ES-I3 (cell line): Measurements from ENCODE around the gene SHROOM2.

ENCODE experiments used
- H3K36me3 ChIP-seq: 2 replicates; pipeline ENCODE4 v1.6.1; 2013; ENCODE audit warnings: mild to moderate bottlenecking, low read length, control low read depth, moderate library complexity; ENCODE audit not compliant: insufficient read depth
- H3K4me1 ChIP-seq: 2 replicates; pipeline ENCODE4 v1.6.1; 2013; ENCODE audit warnings: mild to moderate bottlenecking, control low read depth, low read length; ENCODE audit not compliant: insufficient read depth
- H3K9ac ChIP-seq: 2 replicates; pipeline ENCODE4 v1.6.1; 2013; ENCODE audit warnings: low read depth, mild to moderate bottlenecking, low read length, moderate library complexity
- H3K9me3 ChIP-seq: 2 replicates; pipeline ENCODE4 v1.6.1; 2013; ENCODE audit warnings: mild to moderate bottlenecking, low read length, moderate library complexity; ENCODE audit not compliant: control insufficient read depth, insufficient read depth

Gene SHROOM2

DNA sequence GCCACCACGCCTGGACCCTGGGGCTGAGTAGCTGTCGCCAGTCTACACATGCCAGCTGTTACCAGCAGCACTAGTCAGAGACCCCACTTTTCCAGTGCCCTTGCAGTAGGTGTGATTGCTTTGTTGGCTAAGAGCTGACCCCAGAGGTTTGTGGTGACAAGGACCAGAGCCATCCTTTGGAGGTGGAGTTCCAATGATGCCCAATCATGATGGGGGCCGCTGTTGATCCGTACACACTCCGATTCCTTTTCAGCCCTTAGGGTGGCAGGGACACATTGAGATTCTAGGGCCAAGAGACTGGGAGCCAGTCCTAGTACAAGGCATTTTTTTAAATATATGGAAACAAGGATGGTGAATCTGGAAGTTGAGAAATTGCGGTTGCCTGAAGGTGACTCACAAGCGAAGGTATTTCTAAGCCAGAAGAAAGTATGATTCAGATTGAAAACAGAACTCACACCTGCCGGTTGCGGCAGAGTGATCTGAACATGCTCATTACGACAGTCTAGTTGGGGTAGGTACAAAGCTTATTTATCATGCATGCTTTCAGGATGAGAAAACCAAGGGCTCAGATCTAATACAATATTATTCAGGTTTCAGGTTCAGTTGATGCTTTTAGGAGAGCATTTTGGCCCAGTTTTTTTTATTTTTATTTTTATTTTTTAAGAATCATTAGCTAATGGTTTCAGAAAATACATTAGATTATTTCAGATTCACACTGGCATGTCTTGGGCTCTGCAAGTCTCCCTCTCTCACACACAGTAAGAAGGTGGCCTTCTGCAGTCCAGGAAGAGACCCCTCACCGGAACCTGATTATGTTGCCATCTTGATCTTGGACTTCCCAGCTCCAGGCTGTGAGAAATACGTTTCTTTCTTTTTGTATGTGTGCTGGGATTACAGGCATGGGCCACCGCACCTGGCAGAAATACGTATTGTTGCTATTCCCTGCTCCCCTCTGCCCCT, 43.4 kb downstream of the SHROOM2 start:
- no peak overlapping the region for H3K9ac ChIP-seq
- peaks cover 30% of the 10 kb centered on the region for H3K4me1 ChIP-seq
- H3K9me3 ChIP-seq: no peaks in the 10 kb centered on the region
- H3K36me3 ChIP-seq: no peaks in the 10 kb centered on the region

DNA sequence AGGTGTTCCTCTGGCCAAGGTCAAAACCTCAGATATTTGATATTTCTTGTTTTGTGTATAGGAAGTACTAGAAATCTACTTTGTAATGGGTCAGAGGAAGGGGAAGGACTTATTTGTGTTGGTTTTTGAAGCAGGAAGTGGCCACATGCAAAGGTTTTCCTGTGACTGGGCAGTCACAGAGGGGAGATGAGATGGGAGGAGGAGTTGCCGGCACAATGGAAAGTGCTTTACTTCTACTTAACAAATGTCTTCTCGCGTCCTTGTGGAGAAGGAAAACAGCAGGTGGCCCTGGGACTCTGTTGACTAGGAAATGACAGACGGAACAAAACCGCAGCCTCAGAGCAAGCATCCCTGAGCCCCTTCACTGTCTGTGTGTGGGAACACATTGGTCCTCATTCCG, 46.6 kb downstream of the SHROOM2 start:
- H3K4me1 ChIP-seq: peaks cover 18% of the 10 kb centered on the region; the same call in 1 of the 2 replicates

DNA sequence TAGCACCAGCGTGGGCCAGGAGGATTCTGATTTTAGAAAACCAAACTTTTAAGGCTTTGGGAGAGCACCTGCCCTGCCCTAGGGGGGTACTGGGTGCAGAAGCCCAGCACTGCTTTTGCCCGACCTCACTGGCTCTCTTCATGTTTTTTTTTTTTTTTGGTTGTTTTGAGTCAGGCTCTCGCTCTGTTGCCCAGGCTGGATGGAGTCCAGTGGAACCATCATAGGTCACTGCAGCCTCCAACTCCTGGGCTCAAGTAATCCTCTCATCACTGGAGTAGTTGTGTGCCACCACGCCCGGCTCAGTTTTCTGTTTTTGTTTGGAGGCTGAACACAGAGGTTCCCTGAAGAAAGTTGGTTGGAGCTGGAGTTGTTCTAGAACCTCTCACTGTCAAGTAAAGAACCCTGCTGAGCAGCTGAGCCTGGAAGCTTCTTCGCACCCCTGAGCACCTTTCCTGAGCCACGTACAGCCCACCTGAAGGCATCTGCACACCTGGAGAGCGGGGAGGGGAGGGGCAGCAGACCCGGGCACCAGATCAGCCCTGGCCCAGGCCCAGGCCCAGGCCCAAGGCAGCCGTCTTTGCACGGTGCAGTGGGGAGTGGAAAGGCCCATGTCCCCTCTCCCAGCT, 49.5 kb downstream of the SHROOM2 start:
- no peak overlapping the region for H3K9ac ChIP-seq
- no peaks in the 10 kb centered on the region for H3K36me3 ChIP-seq
- peaks cover 18% of the 10 kb centered on the region; the same call in 1 of the 2 replicates for H3K4me1 ChIP-seq
- H3K9me3 ChIP-seq: no peaks in the 10 kb centered on the region

More for the DNA sequence above, 46.6 kb downstream of the SHROOM2 start:
- no peaks in the 10 kb centered on the region for H3K9me3 ChIP-seq
- no peak overlapping the region for H3K9ac ChIP-seq
- no peaks in the 10 kb centered on the region for H3K36me3 ChIP-seq

DNA sequence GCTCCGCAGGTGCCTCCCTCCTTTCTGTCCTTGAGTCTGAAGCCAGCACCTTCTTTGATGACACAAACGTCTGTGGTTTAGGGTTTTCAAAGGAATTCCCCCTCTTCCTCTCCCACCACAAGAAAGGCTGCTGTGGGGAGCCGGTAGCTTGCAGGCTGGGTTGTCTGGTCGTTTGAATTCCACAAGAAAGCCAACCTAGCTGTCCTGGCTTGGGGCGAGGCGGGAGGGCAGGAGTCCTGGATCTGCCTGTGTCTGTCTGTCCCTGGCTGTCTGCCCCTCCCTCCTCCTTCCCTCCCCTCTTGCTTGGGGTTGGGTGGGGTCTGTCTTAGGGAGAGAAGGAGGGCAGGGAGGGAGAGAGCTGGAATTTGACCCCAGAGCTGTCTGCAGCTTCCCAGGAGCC, 56.3 kb downstream of the SHROOM2 start:
- Histone ChIP-seq H3K4me1 (peaks cover 13% of the 10 kb centered on the region), H3K9me3 (no peaks in the 10 kb centered on the region), H3K36me3 (no peaks in the 10 kb centered on the region), H3K9ac (no peak overlapping the region)

DNA sequence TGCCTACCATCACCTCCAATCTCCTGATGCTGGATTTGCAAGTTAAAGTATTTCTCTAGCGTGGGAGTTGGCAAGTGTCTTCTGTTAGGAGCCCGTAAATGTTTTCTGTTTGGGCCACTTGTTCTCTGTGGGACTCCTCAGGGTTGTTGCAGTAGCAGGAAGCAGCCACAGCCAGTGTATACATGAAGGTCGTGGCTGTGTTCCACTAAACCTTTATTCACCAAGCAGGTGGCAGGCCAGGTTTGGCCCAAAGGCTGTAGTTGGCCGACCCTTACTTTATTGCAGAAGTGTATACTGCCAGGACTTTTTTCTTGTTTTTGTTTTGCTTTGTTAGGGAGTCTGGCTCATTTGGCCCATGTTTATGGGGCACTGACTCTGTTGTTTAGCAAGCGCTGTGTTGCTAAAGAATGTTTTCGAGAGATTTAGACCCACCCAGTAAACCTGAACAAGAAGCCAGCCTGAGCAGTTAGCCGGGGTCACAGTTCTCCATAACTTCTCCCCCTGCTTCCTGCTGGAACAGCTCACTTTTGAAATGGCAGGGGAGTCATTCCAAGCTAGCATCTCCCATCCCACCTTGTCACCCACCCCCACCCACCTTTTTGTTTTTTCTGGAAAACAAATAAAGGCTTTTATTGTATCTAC, 58.8 kb downstream of the SHROOM2 start:
- Histone ChIP-seq H3K9me3 (no peaks in the 10 kb centered on the region), H3K4me1 (peaks cover 13% of the 10 kb centered on the region), H3K9ac (no peak overlapping the region), H3K36me3 (no peaks in the 10 kb centered on the region)

DNA sequence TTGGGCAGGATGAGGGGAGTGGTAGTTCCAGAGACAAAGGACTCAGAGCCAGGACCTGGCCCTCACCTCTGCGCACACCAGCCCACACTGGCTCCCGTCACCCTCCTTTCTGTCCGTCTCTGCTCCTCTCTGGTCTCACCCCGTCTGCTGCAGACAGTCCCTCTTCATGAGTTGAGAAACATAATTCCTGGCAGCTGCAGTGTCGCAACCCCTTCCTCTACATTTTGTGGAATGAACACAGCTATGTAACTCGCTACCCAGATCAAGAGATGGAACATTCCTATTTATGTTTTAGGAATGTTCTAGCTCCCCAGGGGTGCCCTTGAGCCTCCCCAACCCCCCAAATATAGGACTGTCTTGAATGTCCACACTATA, 59.3 kb downstream of the SHROOM2 start:
- no peaks in the 10 kb centered on the region for H3K36me3 ChIP-seq
- peaks cover 13% of the 10 kb centered on the region for H3K4me1 ChIP-seq
- H3K9ac ChIP-seq: no peak overlapping the region
- no peaks in the 10 kb centered on the region for H3K9me3 ChIP-seq

DNA sequence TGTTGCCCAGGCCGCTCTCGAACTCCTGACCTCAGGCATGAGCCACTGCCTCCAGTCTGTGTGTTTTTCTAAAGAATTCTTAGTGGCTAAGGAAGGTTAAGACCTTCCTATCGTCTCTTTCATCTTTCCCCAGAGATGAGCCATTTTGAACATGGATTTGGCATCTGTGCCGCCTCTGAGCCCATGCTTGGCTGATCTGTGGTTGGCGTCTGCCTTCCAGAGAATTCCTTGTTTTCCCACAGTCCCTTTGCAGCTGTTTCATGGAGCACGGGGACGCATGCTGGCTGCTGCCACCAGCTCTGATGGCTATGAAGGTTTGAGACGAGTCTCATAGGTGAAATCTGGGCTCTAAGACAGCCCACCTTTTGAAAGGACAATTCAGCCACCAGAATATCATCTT, 60.4 kb downstream of the SHROOM2 start:
- H3K36me3 ChIP-seq: no peaks in the 10 kb centered on the region
- H3K9me3 ChIP-seq: no peaks in the 10 kb centered on the region
- no peak overlapping the region for H3K9ac ChIP-seq
- peaks cover 13% of the 10 kb centered on the region for H3K4me1 ChIP-seq

DNA sequence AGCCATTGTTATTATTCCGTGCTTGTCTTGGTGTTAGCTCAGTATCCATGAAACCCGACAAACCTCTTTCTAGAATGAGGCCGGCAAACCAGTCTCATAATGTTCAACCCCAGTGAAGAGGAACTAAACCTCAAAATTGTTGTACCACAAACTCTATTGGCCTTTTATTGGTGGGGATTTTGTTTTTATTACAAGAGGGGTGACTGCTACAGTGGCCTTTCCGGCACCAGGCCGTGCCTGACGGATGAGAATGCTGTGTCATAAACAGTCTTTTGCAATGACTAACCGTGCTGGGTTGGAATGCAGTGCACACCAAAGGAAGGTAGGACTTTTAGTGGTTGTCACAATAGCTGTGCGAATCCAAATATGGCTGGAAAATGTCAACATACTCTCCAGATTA, 60.8 kb downstream of the SHROOM2 start:
- no peak overlapping the region for H3K9ac ChIP-seq
- no peaks in the 10 kb centered on the region for H3K36me3 ChIP-seq
- H3K4me1 ChIP-seq: peaks cover 13% of the 10 kb centered on the region
- H3K9me3 ChIP-seq: no peaks in the 10 kb centered on the region

DNA sequence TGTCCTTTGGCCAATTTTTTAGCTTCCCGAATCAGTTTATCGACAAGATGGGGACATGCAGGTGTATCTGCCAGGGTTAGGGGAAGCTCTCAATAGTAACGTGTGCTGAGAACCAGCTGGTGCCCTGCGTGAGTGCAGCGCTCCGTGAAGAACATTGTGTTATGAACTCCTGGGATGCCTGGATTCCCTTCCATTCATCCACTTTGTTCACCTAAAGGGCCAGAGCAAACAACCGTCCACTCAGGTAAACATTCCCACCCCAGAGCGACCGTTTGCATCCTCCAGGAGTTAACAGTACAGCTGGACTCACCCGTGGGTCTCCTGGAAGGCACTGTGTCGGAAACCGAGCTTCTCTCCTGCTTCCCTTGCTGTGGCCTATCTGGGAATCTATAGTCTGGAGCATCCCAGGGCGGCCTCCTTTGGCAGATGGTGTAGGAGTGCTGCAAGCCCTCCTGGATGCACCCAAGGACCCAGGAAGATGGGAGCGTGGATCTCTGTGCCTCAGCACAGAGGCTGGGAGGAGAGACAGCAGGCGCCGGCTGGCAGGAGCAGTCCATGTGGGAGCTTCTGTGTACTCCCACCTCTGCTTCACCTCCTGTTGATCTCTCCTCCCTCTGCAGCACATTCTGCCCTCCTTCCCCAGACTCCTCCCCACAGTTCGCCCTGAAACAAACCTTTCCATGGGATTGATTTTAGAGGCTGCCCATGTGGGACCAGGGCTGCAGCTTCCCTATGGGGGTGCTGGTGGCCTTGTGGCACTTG, 62.7 kb downstream of the SHROOM2 start:
- Histone ChIP-seq H3K9me3 (no peaks in the 10 kb centered on the region), H3K36me3 (no peaks in the 10 kb centered on the region), H3K4me1 (peaks cover 12% of the 10 kb centered on the region; the same call in 1 of the 2 replicates), H3K9ac (no peak overlapping the region)

DNA sequence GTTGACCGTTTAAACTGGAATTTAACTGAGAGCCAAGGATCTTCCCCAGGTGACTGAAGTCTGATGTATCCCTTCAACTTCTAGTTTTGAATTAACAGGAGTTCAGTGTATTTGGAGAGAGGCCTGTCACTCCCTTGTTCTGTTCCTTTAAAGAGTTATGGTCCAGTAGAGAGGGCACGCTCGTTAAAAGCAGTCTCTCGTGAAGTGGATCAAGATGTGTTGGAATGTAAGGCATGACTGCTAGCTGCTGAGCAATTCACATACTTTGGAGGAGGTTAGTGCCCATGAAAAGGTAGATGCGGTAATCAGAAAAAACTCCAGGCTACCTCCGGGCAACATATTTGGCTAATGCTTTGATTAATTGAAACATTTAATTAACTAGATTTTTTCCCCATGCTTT, 65.7 kb downstream of the SHROOM2 start:
- Histone ChIP-seq H3K9ac (no peak overlapping the region), H3K4me1 (peaks cover 13% of the 10 kb centered on the region), H3K9me3 (no peaks in the 10 kb centered on the region), H3K36me3 (no peaks in the 10 kb centered on the region)

DNA sequence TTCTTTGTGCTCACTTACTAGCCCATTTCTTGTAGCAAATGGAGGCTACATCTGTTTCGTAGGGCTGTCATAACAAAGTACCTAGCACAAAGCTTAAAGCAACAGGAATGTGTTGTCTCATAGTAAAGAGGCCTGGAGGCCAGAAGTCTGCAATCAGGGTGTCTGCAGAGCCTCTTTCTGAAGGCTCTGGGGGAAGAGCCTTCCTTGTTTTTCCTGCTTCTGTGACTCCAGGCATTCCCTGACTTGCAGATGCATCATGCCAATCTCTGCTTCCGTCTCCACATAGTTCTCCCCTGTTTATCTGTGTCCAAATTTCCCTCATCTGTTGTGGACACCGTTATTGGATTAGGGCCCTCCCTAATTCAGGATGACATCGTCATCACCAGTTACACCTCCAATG, 67.1 kb downstream of the SHROOM2 start:
- H3K9ac ChIP-seq: no peak overlapping the region
- H3K4me1 ChIP-seq: peaks cover 14% of the 10 kb centered on the region
- no peaks in the 10 kb centered on the region for H3K9me3 ChIP-seq
- no peaks in the 10 kb centered on the region for H3K36me3 ChIP-seq

DNA sequence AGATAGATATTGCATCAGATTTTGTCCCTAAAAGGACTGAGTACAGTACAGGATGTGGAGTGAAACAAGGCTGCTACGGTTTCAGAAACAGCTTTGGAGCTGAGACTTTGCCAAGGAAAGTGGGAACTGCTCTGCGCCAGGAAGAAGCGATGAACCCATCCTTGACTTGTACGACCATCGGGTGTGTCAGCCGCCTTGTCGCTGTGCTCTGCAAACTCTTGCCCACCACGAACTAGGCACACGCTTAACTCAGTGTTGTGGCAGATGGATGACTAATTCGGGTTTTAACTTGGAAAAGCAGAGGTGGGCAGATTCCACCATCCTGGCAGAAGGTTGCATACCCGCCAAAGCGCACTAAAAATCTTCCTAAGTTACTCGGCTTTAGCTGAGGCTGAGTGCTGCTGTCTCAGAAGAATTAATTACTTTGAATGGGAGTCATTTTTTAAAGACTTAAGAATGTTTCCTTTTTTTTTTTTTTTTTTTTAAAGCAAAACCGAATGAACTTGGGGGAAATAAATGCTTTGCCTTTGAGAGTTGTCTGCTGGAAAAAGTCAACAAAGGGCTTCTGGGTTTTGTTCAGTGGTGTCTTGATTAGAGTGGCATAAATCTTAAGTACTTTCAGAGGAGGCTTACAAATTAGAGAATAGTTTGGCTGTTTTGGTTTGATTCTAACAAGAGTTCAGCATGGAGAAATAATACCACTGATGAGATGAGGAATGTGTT, 69.5 kb downstream of the SHROOM2 start:
- H3K4me1 ChIP-seq: peaks cover 14% of the 10 kb centered on the region
- no peak overlapping the region for H3K9ac ChIP-seq
- H3K36me3 ChIP-seq: no peaks in the 10 kb centered on the region
- no peaks in the 10 kb centered on the region for H3K9me3 ChIP-seq

DNA sequence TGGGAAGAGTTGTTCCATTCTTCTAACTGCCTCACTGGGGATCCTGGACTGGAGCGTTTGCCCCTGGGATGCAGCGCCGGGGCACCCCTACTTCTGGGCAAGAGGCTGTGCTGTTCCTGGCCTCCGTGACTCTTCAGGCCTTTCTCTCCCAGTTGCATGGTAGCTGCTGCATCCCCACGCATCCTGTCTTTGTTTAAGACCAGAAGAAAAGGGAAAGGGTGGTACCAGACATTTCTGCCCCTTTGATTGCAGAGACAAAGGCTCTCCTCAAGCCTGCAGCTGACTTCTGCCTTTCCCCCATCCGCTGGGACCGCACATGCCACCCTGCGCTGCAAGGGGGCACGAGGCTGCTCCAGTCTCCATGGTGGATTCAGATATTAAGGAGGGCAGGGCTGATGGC, 70.4 kb downstream of the SHROOM2 start:
- Histone ChIP-seq H3K9me3 (no peaks in the 10 kb centered on the region), H3K9ac (no peak overlapping the region), H3K4me1 (peaks cover 14% of the 10 kb centered on the region), H3K36me3 (no peaks in the 10 kb centered on the region)
